Karpas-422 (cell line): ENCODE data around the gene ACKR3. TPM values are rescaled to one million over a fixed set of nuclear protein-coding genes. Genes with fewer than 3 reads are reported as not detected.

ENCODE experiments used
- DNase-seq: peaks from one replicate; pipeline ENCODE4 v3.0.0-alpha.2; 2015
- H2AFZ ChIP-seq: fragments of 200-600 bp; sonication (generic); 2 replicates; pipeline ENCODE4 v1.6.1; 2014; ENCODE audit warnings: antibody characterized with exemption, low read length, mixed read lengths
- H3K27ac ChIP-seq: fragments of 200-600 bp; sonication (generic); 2 replicates; pipeline ENCODE4 v1.5.1; 2014; ENCODE audit warnings: mild to moderate bottlenecking, low read length, moderate library complexity
- H3K27me3 ChIP-seq: fragments of 200-600 bp; sonication (generic); 2 replicates; pipeline ENCODE4 v1.6.1; 2014; ENCODE audit warnings: low read length, mixed read lengths
- H3K36me3 ChIP-seq: fragments of 200-600 bp; sonication (generic); 2 replicates; pipeline ENCODE4 v1.6.1; 2014; ENCODE audit warnings: low read length, mixed read lengths; ENCODE audit not compliant: insufficient read depth
- H3K4me1 ChIP-seq: fragments of 200-600 bp; sonication (generic); 2 replicates; pipeline ENCODE4 v1.6.1; 2014; ENCODE audit warnings: mild to moderate bottlenecking, low read length, mixed read lengths
- H3K4me2 ChIP-seq: fragments of 200-600 bp; sonication (generic); 2 replicates; pipeline ENCODE4 v1.6.1; 2014; ENCODE audit warnings: low read length, low read depth, mild to moderate bottlenecking; ENCODE audit not compliant: poor library complexity, severe bottlenecking
- H3K4me3 ChIP-seq: fragments of 200-600 bp; sonication (generic); 2 replicates; pipeline ENCODE4 v1.5.1; 2014; ENCODE audit warnings: mild to moderate bottlenecking, antibody characterized with exemption, low read length, mixed read lengths
- H3K79me2 ChIP-seq: fragments of 200-600 bp; sonication (generic); 2 replicates; pipeline ENCODE4 v1.6.1; 2014; ENCODE audit warnings: mild to moderate bottlenecking, low read length, mixed read lengths
- H3K9ac ChIP-seq: fragments of 200-600 bp; sonication (generic); 2 replicates; pipeline ENCODE4 v1.6.0; 2014; ENCODE audit warnings: low read length
- H3K9me2 ChIP-seq: fragments of 200-600 bp; sonication (generic), shearing (Covaris generic); replicated peaks from 2 replicates; pipeline ENCODE4 v1.6.0; 2014; ENCODE audit warnings: mild to moderate bottlenecking, low read length, moderate library complexity; ENCODE audit not compliant: insufficient read depth
- H3K9me3 ChIP-seq: fragments of 300-700, 200-600 bp; sonication (generic); 2 replicates; pipeline ENCODE4 v1.6.1; 2014; ENCODE audit warnings: low read length, mixed read lengths
- H4K20me1 ChIP-seq: fragments of 200-600 bp; sonication (generic); 2 replicates; pipeline ENCODE4 v1.6.1; 2014; ENCODE audit warnings: mild to moderate bottlenecking, antibody characterized with exemption, low read length, low read depth; ENCODE audit not compliant: insufficient read depth
- total RNA-seq: library from RNA; depleted of rRNA; stranded (reverse); fragments of >200 nt; shearing (Covaris generic); gene quantifications from 2 replicates; pipeline ENCODE4 v1.2.3, GENCODE V29; 2014; ENCODE audit warnings: low replicate concordance

ACKR3 gene
- total RNA-seq, 1 experiment from 2014 or later: not detected

- Histone ChIP-seq H3K4me1 (no peaks in the 10 kb centered on the region), H3K36me3 (no peaks in the 10 kb centered on the region), H4K20me1 (no peaks in the 10 kb centered on the region), H3K79me2 (no peaks in the 10 kb centered on the region), H3K4me3 (no peak overlapping the region), H3K27ac (no peak overlapping the region), H3K4me2 (no peak overlapping the region), H2AFZ (no peak overlapping the region), H3K27me3 (no peaks in the 10 kb centered on the region), H3K9me2 (no peaks in the 10 kb centered on the region), H3K9ac (no peak overlapping the region), H3K9me3 (no peaks in the 10 kb centered on the region)
- DNase-seq: no peak
Measured at GRCh38 chr2:236531195-236531594, 38.4 kb upstream of the ACKR3 start.

GRCh38 chr2:236531996-236532395 lies 37.6 kb upstream of the ACKR3 start:
- H3K4me3 ChIP-seq: no peak overlapping the region
- no peak for DNase-seq

GRCh38 chr2:236533343-236533742 lies 36.3 kb upstream of the ACKR3 start:
- Histone ChIP-seq H2AFZ (no peak overlapping the region), H3K9ac (no peak overlapping the region), H3K4me3 (no peak overlapping the region), H3K36me3 (no peaks in the 10 kb centered on the region), H3K4me2 (no peak overlapping the region), H3K9me3 (no peaks in the 10 kb centered on the region), H3K9me2 (no peaks in the 10 kb centered on the region), H3K4me1 (no peaks in the 10 kb centered on the region), H4K20me1 (no peaks in the 10 kb centered on the region), H3K27me3 (no peaks in the 10 kb centered on the region), H3K79me2 (no peaks in the 10 kb centered on the region), H3K27ac (no peak overlapping the region)
- DNase-seq: no peak

More at GRCh38 chr2:236531996-236532395, 37.6 kb upstream of the ACKR3 start:
- Histone ChIP-seq H3K27ac (no peak overlapping the region), H3K9ac (no peak overlapping the region), H3K27me3 (no peaks in the 10 kb centered on the region), H3K4me2 (no peak overlapping the region), H3K9me2 (no peaks in the 10 kb centered on the region), H4K20me1 (no peaks in the 10 kb centered on the region), H3K36me3 (no peaks in the 10 kb centered on the region), H3K79me2 (no peaks in the 10 kb centered on the region), H2AFZ (no peak overlapping the region), H3K9me3 (no peaks in the 10 kb centered on the region), H3K4me1 (no peaks in the 10 kb centered on the region)

- Histone ChIP-seq H2AFZ (no peak overlapping the region), H3K9me3 (no peaks in the 10 kb centered on the region), H3K9ac (no peak overlapping the region), H3K4me2 (no peak overlapping the region), H3K27me3 (no peaks in the 10 kb centered on the region), H3K27ac (no peak overlapping the region), H3K79me2 (no peaks in the 10 kb centered on the region), H3K4me1 (no peaks in the 10 kb centered on the region), H3K9me2 (no peaks in the 10 kb centered on the region), H4K20me1 (no peaks in the 10 kb centered on the region), H3K4me3 (no peak overlapping the region), H3K36me3 (no peaks in the 10 kb centered on the region)
- no peak for DNase-seq
Measured at GRCh38 chr2:236535024-236535423, 34.6 kb upstream of the ACKR3 start.

- Histone ChIP-seq H3K9ac (no peak overlapping the region), H3K4me2 (no peak overlapping the region), H3K9me3 (no peaks in the 10 kb centered on the region), H3K27ac (no peak overlapping the region), H3K4me3 (no peak overlapping the region), H3K4me1 (no peaks in the 10 kb centered on the region), H4K20me1 (no peaks in the 10 kb centered on the region), H3K27me3 (no peaks in the 10 kb centered on the region), H3K36me3 (no peaks in the 10 kb centered on the region), H3K9me2 (no peaks in the 10 kb centered on the region), H3K79me2 (no peaks in the 10 kb centered on the region), H2AFZ (no peak overlapping the region)
- no peak for DNase-seq
Measured at GRCh38 chr2:236536727-236537398, 32.8 kb upstream of the ACKR3 start.

GRCh38 chr2:236538242-236538641 lies 31.4 kb upstream of the ACKR3 start:
- no peak overlapping the region for H2AFZ ChIP-seq

GRCh38 chr2:236541008-236541562 lies 28.5 kb upstream of the ACKR3 start:
- H3K27ac ChIP-seq: no peak overlapping the region

More at GRCh38 chr2:236538242-236538641, 31.4 kb upstream of the ACKR3 start:
- H3K4me1 ChIP-seq: no peaks in the 10 kb centered on the region
- H3K27ac ChIP-seq: no peak overlapping the region
- no peak overlapping the region for H3K4me3 ChIP-seq
- no peak for DNase-seq
- H3K9me2 ChIP-seq: no peaks in the 10 kb centered on the region
- no peaks in the 10 kb centered on the region for H4K20me1 ChIP-seq
- H3K9ac ChIP-seq: no peak overlapping the region
- H3K79me2 ChIP-seq: no peaks in the 10 kb centered on the region
- no peaks in the 10 kb centered on the region for H3K36me3 ChIP-seq
- H3K27me3 ChIP-seq: no peaks in the 10 kb centered on the region
- no peak overlapping the region for H3K4me2 ChIP-seq
- H3K9me3 ChIP-seq: no peaks in the 10 kb centered on the region

GRCh38 chr2:236544362-236544761 lies 25.3 kb upstream of the ACKR3 start:
- no peaks in the 10 kb centered on the region for H3K9me2 ChIP-seq
- no peak overlapping the region for H3K4me2 ChIP-seq
- no peaks in the 10 kb centered on the region for H3K9me3 ChIP-seq
- no peak overlapping the region for H3K4me3 ChIP-seq
- H3K79me2 ChIP-seq: no peaks in the 10 kb centered on the region
- DNase-seq: no peak
- H3K27me3 ChIP-seq: 0 out of 2 replicates have a peak, but pooled peaks cover 3% of the 10 kb centered on the region
- H2AFZ ChIP-seq: no peak overlapping the region
- H3K4me1 ChIP-seq: peaks cover 15% of the 10 kb centered on the region
- no peaks in the 10 kb centered on the region for H4K20me1 ChIP-seq
- no peaks in the 10 kb centered on the region for H3K36me3 ChIP-seq
- H3K27ac ChIP-seq: no peak overlapping the region
- H3K9ac ChIP-seq: no peak overlapping the region

More at GRCh38 chr2:236541008-236541562, 28.5 kb upstream of the ACKR3 start:
- H3K27me3 ChIP-seq: 0 out of 2 replicates have a peak, but pooled peaks cover 3% of the 10 kb centered on the region
- no peaks in the 10 kb centered on the region for H4K20me1 ChIP-seq
- no peaks in the 10 kb centered on the region for H3K9me3 ChIP-seq
- no peak overlapping the region for H3K4me3 ChIP-seq
- H3K79me2 ChIP-seq: no peaks in the 10 kb centered on the region
- H3K4me2 ChIP-seq: no peak overlapping the region
- no peak for DNase-seq
- no peak overlapping the region for H2AFZ ChIP-seq
- H3K9ac ChIP-seq: no peak overlapping the region
- no peaks in the 10 kb centered on the region for H3K9me2 ChIP-seq
- no peaks in the 10 kb centered on the region for H3K36me3 ChIP-seq
- H3K4me1 ChIP-seq: peaks cover 14% of the 10 kb centered on the region
